H9 (cell line): Measurements from ENCODE around the gene GRID2IP. TPM values are rescaled to one million over a fixed set of nuclear protein-coding genes. Genes with fewer than 3 reads are reported as not detected.

Experiments used
- DNase-seq: peaks from one replicate; pipeline ENCODE4 v3.0.0-alpha.2; 2017
- H2AFZ ChIP-seq: one replicate; pipeline ENCODE4 v1.6.1; 2013; ENCODE audit warnings: mild to moderate bottlenecking, low read length, control low read depth, moderate library complexity
- H2AK5ac ChIP-seq: 2 replicates; pipeline ENCODE4 v1.6.1; 2013; ENCODE audit warnings: low read length, control low read depth, mixed read lengths; ENCODE audit not compliant: insufficient read length
- H2BK120ac ChIP-seq: one replicate; pipeline ENCODE4 v1.6.1; 2013; ENCODE audit warnings: low read depth, mild to moderate bottlenecking, low read length, control low read depth, inconsistent platforms; ENCODE audit not compliant: poor library complexity, severe bottlenecking
- H2BK12ac ChIP-seq: 2 replicates; pipeline ENCODE4 v1.6.1; 2013; ENCODE audit warnings: low read length, control low read depth, mixed read lengths, low read depth; ENCODE audit not compliant: insufficient read length
- H2BK15ac ChIP-seq: 2 replicates; pipeline ENCODE4 v1.6.1; 2013; ENCODE audit warnings: low read depth, low read length, control low read depth
- H2BK20ac ChIP-seq: one replicate; pipeline ENCODE4 v1.6.1; 2013; ENCODE audit warnings: low read depth, mild to moderate bottlenecking, low read length, control low read depth, inconsistent platforms; ENCODE audit not compliant: poor library complexity, severe bottlenecking
- H2BK5ac ChIP-seq: 2 replicates; pipeline ENCODE4 v1.6.1; 2013; ENCODE audit warnings: low read length, control low read depth, mixed read lengths; ENCODE audit not compliant: insufficient read length
- H3K14ac ChIP-seq: 2 replicates; pipeline ENCODE4 v1.6.1; 2013; ENCODE audit warnings: low read length, control low read depth; ENCODE audit not compliant: insufficient read depth
- H3K18ac ChIP-seq: 2 replicates; pipeline ENCODE4 v1.6.1; 2013; ENCODE audit warnings: low read depth, mild to moderate bottlenecking, mixed read lengths, low read length, control low read depth; ENCODE audit not compliant: insufficient read length
- H3K23ac ChIP-seq: 2 replicates; pipeline ENCODE4 v1.6.1; 2013; ENCODE audit warnings: low read length, control low read depth, mixed read lengths, low read depth; ENCODE audit not compliant: insufficient read length
- H3K23me2 ChIP-seq: 2 replicates; pipeline ENCODE4 v1.6.1; 2013; ENCODE audit warnings: low read depth, mild to moderate bottlenecking, mixed read lengths, low read length, control low read depth; ENCODE audit not compliant: insufficient read length, poor library complexity, severe bottlenecking
- H3K27ac ChIP-seq: 2 replicates; pipeline ENCODE4 v1.5.1; 2013; ENCODE audit warnings: low read length, control low read depth, mixed read lengths, low read depth; ENCODE audit not compliant: insufficient read length
- H3K27me3 ChIP-seq: 2 replicates; pipeline ENCODE4 v1.6.1; 2013; ENCODE audit warnings: low read length, control low read depth, inconsistent platforms; ENCODE audit not compliant: insufficient read depth
- H3K4ac ChIP-seq: 2 replicates; pipeline ENCODE4 v1.6.1; 2013; ENCODE audit warnings: low read depth, mild to moderate bottlenecking, control low read depth, inconsistent platforms, low read length, moderate library complexity
- H3K4me1 ChIP-seq: 2 replicates; pipeline ENCODE4 v1.6.1; 2013; ENCODE audit warnings: low read length, control low read depth, inconsistent platforms; ENCODE audit not compliant: insufficient read depth
- H3K4me2 ChIP-seq: 2 replicates; pipeline ENCODE4 v1.6.1; 2013; ENCODE audit warnings: low read length, control low read depth, mixed read lengths; ENCODE audit not compliant: insufficient read length, insufficient read depth
- H3K56ac ChIP-seq: 2 replicates; pipeline ENCODE4 v1.6.1; 2013; ENCODE audit warnings: low read depth, mild to moderate bottlenecking, mixed read lengths, low read length, control low read depth; ENCODE audit not compliant: insufficient read length
- H3K79me1 ChIP-seq: 2 replicates; pipeline ENCODE4 v1.6.1; 2013; ENCODE audit warnings: low read depth, mild to moderate bottlenecking, moderate library complexity, low read length, control low read depth, inconsistent platforms; ENCODE audit not compliant: insufficient read depth, poor library complexity, severe bottlenecking
- H3K79me2 ChIP-seq: 2 replicates; pipeline ENCODE4 v1.6.1; 2013; ENCODE audit warnings: low read length, control low read depth, inconsistent platforms; ENCODE audit not compliant: insufficient read depth
- H3K9ac ChIP-seq: 2 replicates; pipeline ENCODE4 v1.6.1; 2013; ENCODE audit warnings: low read length, control low read depth, mixed read lengths; ENCODE audit not compliant: insufficient read length; ENCODE audit errors: extremely low read depth
- H3K9me3 ChIP-seq: one replicate; pipeline ENCODE4 v1.6.1; 2013; ENCODE audit warnings: low read depth, low read length, inconsistent platforms; ENCODE audit not compliant: control insufficient read depth
- H3T11ph ChIP-seq: one replicate; pipeline ENCODE4 v1.6.1; 2013; ENCODE audit warnings: mild to moderate bottlenecking, low read length, control low read depth, inconsistent platforms
- H4K20me1 ChIP-seq: one replicate; pipeline ENCODE4 v1.6.1; 2013; ENCODE audit not compliant: control insufficient read depth, insufficient read length, insufficient read depth
- H4K5ac ChIP-seq: 2 replicates; pipeline ENCODE4 v1.6.1; 2013; ENCODE audit warnings: low read depth, mild to moderate bottlenecking, mixed read lengths, low read length, control low read depth; ENCODE audit not compliant: insufficient read length
- H4K8ac ChIP-seq: replicated peaks from 2 replicates; pipeline ENCODE4 v1.6.1; 2013; ENCODE audit warnings: low read length, control low read depth, mixed read lengths, low read depth; ENCODE audit not compliant: insufficient read length
- H4K91ac ChIP-seq: 2 replicates; pipeline ENCODE4 v1.6.1; 2013; ENCODE audit warnings: low read depth, mild to moderate bottlenecking, moderate library complexity, mixed read lengths, low read length, control low read depth; ENCODE audit not compliant: insufficient read length
- H3K27ac Mint-ChIP-seq, 3 experiments: 2 replicates in 2 of 3; 3 replicates in 1 of 3; pipeline ENCODE4 v1.8.0; 2020 to 2021; ENCODE audit warnings: mixed read lengths in 3 of 3, mild to moderate bottlenecking in 1 of 3, moderate library complexity in 1 of 3
- H3K27me3 Mint-ChIP-seq: 2 replicates; pipeline ENCODE4 v1.8.0; 2021; ENCODE audit warnings: low read depth, mild to moderate bottlenecking, moderate library complexity, mixed read lengths
- H3K36me3 Mint-ChIP-seq, 3 experiments: 2 replicates in 2 of 3; 3 replicates in 1 of 3; pipeline ENCODE4 v1.8.0; 2020 to 2021; ENCODE audit warnings: low read depth in 3 of 3, mixed read lengths in 3 of 3; ENCODE audit not compliant: insufficient read depth in 1 of 3
- H3K4me1 Mint-ChIP-seq, 2 experiments: 2 replicates each; pipeline ENCODE4 v1.8.0; 2020; ENCODE audit warnings: mixed read lengths in 2 of 2
- H3K4me3 Mint-ChIP-seq, 2 experiments: 2 replicates in 1 of 2; 3 replicates in 1 of 2; pipeline ENCODE4 v1.8.0; 2020 to 2021; ENCODE audit warnings: mild to moderate bottlenecking in 2 of 2, mixed read lengths in 2 of 2, moderate library complexity in 1 of 2
- H3K9me3 Mint-ChIP-seq, 2 experiments: 2 replicates in 1 of 2; 3 replicates in 1 of 2; pipeline ENCODE4 v1.8.0; 2020; ENCODE audit warnings: mild to moderate bottlenecking in 2 of 2, mixed read lengths in 2 of 2, moderate library complexity in 1 of 2
- CTCF ChIP-seq: fragments of 200-600 bp; sonication (generic); conservative IDR thresholded peaks from 3 replicates; pipeline ENCODE4 v1.8.0; 2021; ENCODE audit warnings: antibody characterized with exemption, mild to moderate bottlenecking
- WGBS: extraction: QIAGEN DNeasy Blood & Tissue Kit; methylation state at CpG from one replicate; pipeline ENCODE4 v1.1.7; 2013; ENCODE audit warnings: missing lambda C conversion rate, low lambda C conversion rate, mixed read lengths; ENCODE audit not compliant: insufficient read length; ENCODE audit errors: extremely low coverage; 5-methylcytosine and 5-hydroxymethylcytosine counted together
- total RNA-seq: library from RNA; stranded (reverse); gene quantifications from 2 replicates; pipeline ENCODE4 v1.2.1, GENCODE V29; 2021

The GRID2IP gene
- total RNA-seq, 1 experiment from 2014 or later = 1.7 TPM

DNA sequence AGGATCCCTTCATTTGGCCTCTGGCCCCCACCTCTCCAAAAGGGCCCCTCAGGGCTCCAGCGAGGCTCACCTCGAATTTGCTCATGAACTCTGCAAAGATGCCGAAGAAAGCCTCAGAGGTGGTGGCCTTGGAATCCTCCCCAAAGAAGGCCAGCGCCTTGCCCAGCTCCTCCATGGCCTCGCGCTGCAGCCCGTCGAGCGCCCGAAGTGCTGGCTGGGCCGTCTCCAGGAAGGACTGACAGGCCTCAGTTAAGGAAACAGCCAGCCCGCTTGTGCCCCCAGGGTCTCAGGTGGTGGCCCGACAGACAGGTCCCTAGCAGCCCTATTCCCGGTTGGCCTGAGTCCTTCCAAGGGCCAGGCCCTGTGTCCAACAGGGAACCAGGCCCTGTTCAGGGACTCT lies 53.3 kb downstream of the GRID2IP start:
- Histone ChIP-seq H3K4me1 (no peaks in the 10 kb centered on the region), H3K27me3 (no peaks in the 10 kb centered on the region), H3K4me2 (no peak overlapping the region), H4K5ac (no peak overlapping the region), H3K56ac (no peak overlapping the region), H3K79me1 (no peaks in the 10 kb centered on the region), H2BK15ac (no peak overlapping the region), H4K91ac (no peak overlapping the region), H3T11ph (no peak overlapping the region), H2BK120ac (no peak overlapping the region), H2BK5ac (no peak overlapping the region), H3K27ac (no peak overlapping the region), H4K20me1 (no peaks in the 10 kb centered on the region), H3K18ac (no peak overlapping the region), H2BK20ac (no peak overlapping the region), H3K14ac (no peak overlapping the region), H4K8ac (no peak overlapping the region), H3K23ac (no peak overlapping the region), H3K79me2 (no peaks in the 10 kb centered on the region), H3K9me3 (no peaks in the 10 kb centered on the region), H3K4ac (no peak overlapping the region), H2BK12ac (no peak overlapping the region), H3K23me2 (no peaks in the 10 kb centered on the region), H2AK5ac (no peak overlapping the region), H3K9ac (no peak overlapping the region), H2AFZ (no peak overlapping the region)
- DNase-seq = no peak
- Mint-ChIP-seq H3K4me3 (no peak overlapping the region), H3K4me1 (peaks cover 0 to 5% of the 10 kb centered on the region in 2 experiments; a peak in 2 of 4 replicates), H3K36me3 (peaks cover 0 to 3% (median 0%) of the 10 kb centered on the region in 3 experiments; a peak in 1 of 7 replicates), H3K9me3 (no peaks in the 10 kb centered on the region), H3K27ac (peak overlapping the region in 1 of 3 experiments; percentile 82; a peak in 1 of 7 replicates), H3K27me3 (peaks cover 1% of the 10 kb centered on the region; the same call in 1 of the 2 replicates)
- no peak for TF ChIP-seq CTCF
- no CpG with 5 or more reads among the region's 14 CpGs for WGBS
